ENCODE data around the gene SPDYE5. TPM values are rescaled to one million over a fixed set of nuclear protein-coding genes. Genes with fewer than 3 reads are reported as not detected.
"Not testable (repeated sequence)": the region's sequence is repeated elsewhere in the genome, so short reads cannot be mapped to it uniquely, and the experiment has no call there.

Gene SPDYE5
- total RNA-seq, 2 donors from 2014 or later = not detected

DNA sequence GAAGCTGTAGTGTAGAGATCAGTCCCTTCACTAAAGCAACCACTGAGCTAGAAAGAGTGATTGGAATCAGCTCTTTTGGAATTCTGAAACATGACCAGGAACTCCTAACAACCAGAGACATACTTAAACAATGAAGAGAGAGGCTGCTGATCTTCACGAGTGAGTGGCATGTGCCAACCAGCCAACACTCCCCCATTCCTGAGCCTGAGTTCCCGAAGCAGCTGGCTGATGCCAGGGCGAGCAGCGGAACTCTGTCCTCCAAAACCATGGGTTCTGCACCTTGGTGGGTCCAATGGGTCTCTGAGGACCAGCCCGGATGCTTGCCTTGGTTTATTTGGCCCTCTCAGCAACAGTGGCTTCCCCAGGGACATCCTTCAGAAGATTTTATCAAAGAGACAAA, 31.6 kb upstream of the SPDYE5 start:
- H3K27me3 Mint-ChIP-seq (ENCODE audit: insufficient read depth); H3K9me3 Mint-ChIP-seq; H3K4me3 Mint-ChIP-seq; H3K27ac Mint-ChIP-seq; H3K9ac ChIP-seq (ENCODE audit: extremely low read depth, low read length, poor library complexity, severe bottlenecking); H3K27ac ChIP-seq (ENCODE audit: low read depth, low read length); DNase-seq; H3K36me3 Mint-ChIP-seq (ENCODE audit: low read depth); H3K4me3 ChIP-seq (ENCODE audit: low read length); H3K27me3 ChIP-seq (ENCODE audit: control insufficient read depth, insufficient read depth, low read length, poor library complexity, severe bottlenecking); H3K36me3 ChIP-seq (ENCODE audit: control insufficient read depth, insufficient read depth, low read length); H3K4me1 Mint-ChIP-seq; H3K9me3 ChIP-seq (ENCODE audit: control insufficient read depth, low read length); H3K4me1 ChIP-seq (ENCODE audit: control insufficient read depth, insufficient read depth, low read length): not testable (repeated sequence)
- WGBS, 2 experiments (ENCODE audit: insufficient coverage in 1 of 2, insufficient read length in 1 of 2) = no CpG with 5 or more reads among the region's 5 CpGs

DNA sequence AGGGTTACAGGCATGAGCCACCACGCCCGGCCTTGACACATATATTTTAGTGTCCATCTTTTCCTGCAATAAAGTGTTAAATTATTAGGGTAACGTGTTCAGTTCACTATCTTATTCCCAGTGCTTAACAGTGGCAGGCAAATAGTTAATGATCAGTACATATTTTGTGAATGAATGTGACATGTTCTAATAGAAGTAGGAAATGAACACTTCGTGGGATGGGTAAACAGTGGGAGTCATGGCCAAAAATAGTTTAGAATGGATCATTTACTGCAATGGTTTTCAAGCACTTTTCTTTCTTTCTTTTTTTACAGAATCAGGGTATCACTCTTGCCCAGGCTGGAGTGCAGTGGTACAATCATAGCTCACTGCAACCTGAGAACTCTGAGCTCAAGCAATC, 22.0 kb upstream of the SPDYE5 start:
- H3K36me3 ChIP-seq (ENCODE audit: control insufficient read depth, insufficient read depth, low read length) = peaks cover 12% of the 10 kb centered on the region
- not testable (repeated sequence) for H3K4me1 ChIP-seq (ENCODE audit: control insufficient read depth, insufficient read depth, low read length); H3K27ac ChIP-seq (ENCODE audit: low read depth, low read length); H3K4me3 ChIP-seq (ENCODE audit: low read length); H3K27me3 Mint-ChIP-seq (ENCODE audit: insufficient read depth); H3K27ac Mint-ChIP-seq; DNase-seq; H3K27me3 ChIP-seq (ENCODE audit: control insufficient read depth, insufficient read depth, low read length, poor library complexity, severe bottlenecking); H3K9ac ChIP-seq (ENCODE audit: extremely low read depth, low read length, poor library complexity, severe bottlenecking); H3K9me3 ChIP-seq (ENCODE audit: control insufficient read depth, low read length); H3K4me3 Mint-ChIP-seq; H3K4me1 Mint-ChIP-seq
- Mint-ChIP-seq H3K9me3 (peaks cover 14% of the 10 kb centered on the region), H3K36me3 (ENCODE audit: low read depth) (peaks cover 54% of the 10 kb centered on the region)
- no CpG with 5 or more reads among the region's 4 CpGs for WGBS, 2 experiments (ENCODE audit: insufficient coverage in 1 of 2, insufficient read length in 1 of 2)

GRCh38 chr7:75477457-75477856, 14.7 kb upstream of the SPDYE5 start:
- H3K9ac ChIP-seq (ENCODE audit: extremely low read depth, low read length, poor library complexity, severe bottlenecking); H3K4me1 Mint-ChIP-seq; H3K4me3 ChIP-seq (ENCODE audit: low read length); H3K27ac Mint-ChIP-seq; H3K27me3 ChIP-seq (ENCODE audit: control insufficient read depth, insufficient read depth, low read length, poor library complexity, severe bottlenecking); H3K4me1 ChIP-seq (ENCODE audit: control insufficient read depth, insufficient read depth, low read length); H3K27me3 Mint-ChIP-seq (ENCODE audit: insufficient read depth); H3K27ac ChIP-seq (ENCODE audit: low read depth, low read length); DNase-seq; H3K4me3 Mint-ChIP-seq; H3K9me3 Mint-ChIP-seq; H3K9me3 ChIP-seq (ENCODE audit: control insufficient read depth, low read length): not testable (repeated sequence)
- peaks cover 11% of the 10 kb centered on the region for H3K36me3 ChIP-seq (ENCODE audit: control insufficient read depth, insufficient read depth, low read length)
- H3K36me3 Mint-ChIP-seq (ENCODE audit: low read depth) = peaks cover 18% of the 10 kb centered on the region

- not testable (repeated sequence) for DNase-seq; H3K27ac ChIP-seq (ENCODE audit: low read depth, low read length); H3K4me3 ChIP-seq (ENCODE audit: low read length); H3K9me3 ChIP-seq (ENCODE audit: control insufficient read depth, low read length); H3K4me1 Mint-ChIP-seq; H3K27me3 ChIP-seq (ENCODE audit: control insufficient read depth, insufficient read depth, low read length, poor library complexity, severe bottlenecking); H3K27me3 Mint-ChIP-seq (ENCODE audit: insufficient read depth); H3K27ac Mint-ChIP-seq; H3K4me3 Mint-ChIP-seq; H3K9me3 Mint-ChIP-seq; H3K9ac ChIP-seq (ENCODE audit: extremely low read depth, low read length, poor library complexity, severe bottlenecking); H3K4me1 ChIP-seq (ENCODE audit: control insufficient read depth, insufficient read depth, low read length); H3K36me3 ChIP-seq (ENCODE audit: control insufficient read depth, insufficient read depth, low read length)
- H3K36me3 Mint-ChIP-seq (ENCODE audit: low read depth) = peaks cover 10% of the 10 kb centered on the region
Observed at GRCh38 chr7:75480313-75480712, 11.8 kb upstream of the SPDYE5 start.

- WGBS, 2 experiments (ENCODE audit: insufficient coverage in 1 of 2, insufficient read length in 1 of 2) = 2 to 29% methylated on average over 1 to 21 of the region's 32 CpGs
- H3K27ac Mint-ChIP-seq = peak overlapping the region; percentile 91
- H3K4me3 Mint-ChIP-seq = peak overlapping the region; percentile 91
- Histone ChIP-seq H3K4me3 (ENCODE audit: low read length) (peak overlapping the region; percentile 81), H3K9ac (ENCODE audit: extremely low read depth, low read length, poor library complexity, severe bottlenecking) (peak overlapping the region; percentile 55)
- H3K36me3 Mint-ChIP-seq (ENCODE audit: low read depth); H3K4me1 ChIP-seq (ENCODE audit: control insufficient read depth, insufficient read depth, low read length); H3K4me1 Mint-ChIP-seq; H3K27me3 Mint-ChIP-seq (ENCODE audit: insufficient read depth); H3K36me3 ChIP-seq (ENCODE audit: control insufficient read depth, insufficient read depth, low read length); H3K9me3 Mint-ChIP-seq; H3K27me3 ChIP-seq (ENCODE audit: control insufficient read depth, insufficient read depth, low read length, poor library complexity, severe bottlenecking); H3K9me3 ChIP-seq (ENCODE audit: control insufficient read depth, low read length); H3K27ac ChIP-seq (ENCODE audit: low read depth, low read length): not testable (repeated sequence)
- DNase-seq = peak; percentile 59
Observed at GRCh38 chr7:75485355-75485978, 6.7 kb upstream of the SPDYE5 start.

GRCh38 chr7:75485979-75486643, 6.0 kb upstream of the SPDYE5 start, which contains the start of gene POM121C:
TSS of gene POM121C (minus strand) at chr7:75486299. CDS start at chr7:75441496, 44,803 bp downstream.
- Mint-ChIP-seq H3K27ac (peak within 1 kb of the TSS; percentile 91), H3K4me3 (peak within 1 kb of the TSS; percentile 91)
- DNase-seq = peak; percentile 97
- not testable (repeated sequence) for H3K9me3 Mint-ChIP-seq; H3K36me3 ChIP-seq (ENCODE audit: control insufficient read depth, insufficient read depth, low read length); H3K4me1 ChIP-seq (ENCODE audit: control insufficient read depth, insufficient read depth, low read length); H3K36me3 Mint-ChIP-seq (ENCODE audit: low read depth); H3K9me3 ChIP-seq (ENCODE audit: control insufficient read depth, low read length); H3K27me3 ChIP-seq (ENCODE audit: control insufficient read depth, insufficient read depth, low read length, poor library complexity, severe bottlenecking); H3K27me3 Mint-ChIP-seq (ENCODE audit: insufficient read depth); H3K4me1 Mint-ChIP-seq
- peak within 1 kb of the TSS; percentile 81 for H3K4me3 ChIP-seq (ENCODE audit: low read length)
- 1% methylated on average over 21 to 49 of the region's 49 CpGs for WGBS, 2 experiments (ENCODE audit: insufficient coverage in 1 of 2, insufficient read length in 1 of 2)
- H3K9ac ChIP-seq (ENCODE audit: extremely low read depth, low read length, poor library complexity, severe bottlenecking) = peak within 1 kb of the TSS; percentile 55
- peak within 1 kb of the TSS; percentile 63 for H3K27ac ChIP-seq (ENCODE audit: low read depth, low read length)

GRCh38 chr7:75509033-75509432, 16.9 kb downstream of the SPDYE5 start:
- H3K27ac ChIP-seq (ENCODE audit: low read depth, low read length); H3K36me3 ChIP-seq (ENCODE audit: control insufficient read depth, insufficient read depth, low read length); H3K4me1 Mint-ChIP-seq; H3K9me3 ChIP-seq (ENCODE audit: control insufficient read depth, low read length); H3K27ac Mint-ChIP-seq; H3K9ac ChIP-seq (ENCODE audit: extremely low read depth, low read length, poor library complexity, severe bottlenecking); DNase-seq; H3K36me3 Mint-ChIP-seq (ENCODE audit: low read depth); H3K4me3 ChIP-seq (ENCODE audit: low read length); H3K27me3 ChIP-seq (ENCODE audit: control insufficient read depth, insufficient read depth, low read length, poor library complexity, severe bottlenecking); H3K4me1 ChIP-seq (ENCODE audit: control insufficient read depth, insufficient read depth, low read length); H3K9me3 Mint-ChIP-seq; H3K4me3 Mint-ChIP-seq; H3K27me3 Mint-ChIP-seq (ENCODE audit: insufficient read depth): not testable (repeated sequence)
- no CpG with 5 or more reads among the region's 4 CpGs for WGBS, 2 experiments (ENCODE audit: insufficient coverage in 1 of 2, insufficient read length in 1 of 2)

Measured in endodermal cell (in vitro differentiated cells).